HEK293T (cell line): Measurements from ENCODE around the gene ANKRD60.

Experiments used
- CTCF ChIA-PET: fragments of 350-600 bp; formaldehyde crosslinking; extraction: SDS; loops from one replicate; lab custom pipeline; 2021; ENCODE audit warnings: antibody characterized with exemption, inconsistent platforms; lab: Yijun Ruan, JAX
- POLR2A ChIA-PET: fragments of 350-600 bp; formaldehyde crosslinking; extraction: SDS; loops from one replicate; lab custom pipeline; 2020; ENCODE audit warnings: antibody characterized with exemption, inconsistent platforms; lab: Yijun Ruan, JAX
- DNase-seq: peaks from one replicate; pipeline ENCODE4 v3.0.0; 2012; ENCODE audit warnings: mixed read lengths; ENCODE audit errors: extremely low spot score
- ARNT ChIP-seq: fragments of 450-650 bp; IDR thresholded peaks from 2 replicates; pipeline ENCODE4 v1.6.1; 2017; ENCODE audit warnings: mild to moderate bottlenecking
- BHLHE40 ChIP-seq: fragments of 450-650 bp; IDR thresholded peaks from 2 replicates; pipeline ENCODE4 v1.6.1; 2016; ENCODE audit warnings: mild to moderate bottlenecking, moderate library complexity, borderline replicate concordance
- CTBP1 ChIP-seq: fragments of 450-650 bp; IDR thresholded peaks from 2 replicates; pipeline ENCODE4 v1.6.1; 2016; ENCODE audit warnings: borderline replicate concordance
- ELF4 ChIP-seq: fragments of 450-650 bp; IDR thresholded peaks from 2 replicates; pipeline ENCODE4 v1.6.1; 2017; ENCODE audit warnings: antibody characterized with exemption
- FOXA1 ChIP-seq: fragments of 450-650 bp; IDR thresholded peaks from 2 replicates; pipeline ENCODE4 v1.6.1; 2016; ENCODE audit warnings: mild to moderate bottlenecking
- FOXK2 ChIP-seq: fragments of 450-650 bp; IDR thresholded peaks from 2 replicates; pipeline ENCODE4 v1.6.1; 2016; ENCODE audit warnings: mild to moderate bottlenecking
- FOXM1 ChIP-seq: fragments of 450-650 bp; IDR thresholded peaks from 2 replicates; pipeline ENCODE4 v1.6.1; 2017; ENCODE audit warnings: mild to moderate bottlenecking, borderline replicate concordance
- HDGF ChIP-seq: fragments of 450-650 bp; IDR thresholded peaks from 2 replicates; pipeline ENCODE4 v1.6.1; 2017; ENCODE audit warnings: antibody characterized with exemption, borderline replicate concordance
- L3MBTL2 ChIP-seq: fragments of 450-650 bp; conservative IDR thresholded peaks from 2 replicates; pipeline ENCODE4 v1.6.1; 2016; ENCODE audit warnings: mild to moderate bottlenecking
- LEF1 ChIP-seq: fragments of 450-650 bp; IDR thresholded peaks from 2 replicates; pipeline ENCODE4 v1.6.1; 2017; ENCODE audit warnings: mild to moderate bottlenecking, borderline replicate concordance
- NFRKB ChIP-seq: fragments of 450-650 bp; IDR thresholded peaks from 2 replicates; pipeline ENCODE4 v1.6.1; 2016; ENCODE audit warnings: mild to moderate bottlenecking, moderate library complexity
- PKNOX1 ChIP-seq: fragments of 450-650 bp; IDR thresholded peaks from 2 replicates; pipeline ENCODE4 v1.6.1; 2016
- SP1 ChIP-seq: fragments of 450-650 bp; IDR thresholded peaks from 2 replicates; pipeline ENCODE4 v1.6.1; 2017
- SUZ12 ChIP-seq: fragments of 450-650 bp; IDR thresholded peaks from 2 replicates; pipeline ENCODE4 v1.6.1; 2016; ENCODE audit warnings: mild to moderate bottlenecking
- TARDBP ChIP-seq: fragments of 450-650 bp; IDR thresholded peaks from 2 replicates; pipeline ENCODE4 v1.6.1; 2016
- ZNF384 ChIP-seq: fragments of 450-650 bp; IDR thresholded peaks from 2 replicates; pipeline ENCODE4 v1.6.1; 2016

ANKRD60 gene

GRCh38 chr20:58242824-58243223 lies 14.4 kb upstream of the ANKRD60 start:
- DNase-seq, result no peak
- POLR2A ChIA-PET, result no interaction called here
- CTCF ChIA-PET, result no interaction called here
- TF ChIP-seq L3MBTL2, result no peak
- no peak for TF ChIP-seq HDGF
- no peak for TF ChIP-seq ZNF384
- TF ChIP-seq ELF4, result no peak
- TF ChIP-seq LEF1, result no peak
- TF ChIP-seq BHLHE40, result no peak
- TF ChIP-seq TARDBP, result no peak
- TF ChIP-seq FOXA1, result no peak

GRCh38 chr20:58241766-58242465 lies 13.5 kb upstream of the ANKRD60 start:
- POLR2A ChIA-PET, result no interaction called here
- DNase-seq, result no peak
- TF ChIP-seq ARNT, result no peak
- TF ChIP-seq FOXK2, result no peak
- TF ChIP-seq SP1, result no peak
- TF ChIP-seq ELF4, result no peak
- no peak for TF ChIP-seq PKNOX1
- CTCF ChIA-PET, result no interaction called here

- CTCF ChIA-PET, result no interaction called here
- no peak for DNase-seq
- POLR2A ChIA-PET, result no interaction called here
- TF ChIP-seq ELF4 (no peak), ZNF384 (no peak), FOXA1 (no peak), SP1 (no peak)
Measured at GRCh38 chr20:58240471-58240870, 12.0 kb upstream of the ANKRD60 start.

GRCh38 chr20:58239216-58239615 lies 10.8 kb upstream of the ANKRD60 start:
- TF ChIP-seq FOXK2, result no peak
- no peak for TF ChIP-seq FOXM1
- TF ChIP-seq LEF1, result no peak
- no peak for TF ChIP-seq HDGF
- no peak for TF ChIP-seq BHLHE40
- TF ChIP-seq FOXA1, result no peak
- TF ChIP-seq L3MBTL2, result no peak
- no peak for TF ChIP-seq ARNT
- TF ChIP-seq ELF4, result no peak
- no peak for DNase-seq
- POLR2A ChIA-PET, result no interaction called here
- CTCF ChIA-PET, result no interaction called here

GRCh38 chr20:58238490-58238889 lies 10.0 kb upstream of the ANKRD60 start:
- POLR2A ChIA-PET, result no interaction called here
- TF ChIP-seq HDGF, result no peak
- TF ChIP-seq FOXA1, result no peak
- TF ChIP-seq TARDBP, result no peak
- no peak for TF ChIP-seq ELF4
- TF ChIP-seq FOXK2, result no peak
- no peak for TF ChIP-seq SUZ12
- no peak for TF ChIP-seq BHLHE40
- no peak for TF ChIP-seq ZNF384
- no peak for TF ChIP-seq PKNOX1
- TF ChIP-seq SP1, result no peak
- no peak for TF ChIP-seq L3MBTL2
- CTCF ChIA-PET, result no interaction called here
- DNase-seq, result no peak

- ChIA-PET POLR2A (no interaction called here), CTCF (interaction anchor here (0.8 kb wide), 1 partner anchor 10 kb away, joined by 3 read pairs; no protein-coding TSS in a partner anchor)
- no peak for TF ChIP-seq LEF1
- no peak for TF ChIP-seq BHLHE40
- TF ChIP-seq L3MBTL2, result no peak
- no peak for TF ChIP-seq ARNT
- TF ChIP-seq HDGF, result no peak
- no peak for TF ChIP-seq ZNF384
- no peak for TF ChIP-seq CTBP1
- TF ChIP-seq FOXK2, result no peak
- TF ChIP-seq ELF4, result no peak
- no peak for TF ChIP-seq SUZ12
- TF ChIP-seq NFRKB, result no peak
- TF ChIP-seq SP1, result no peak
- TF ChIP-seq FOXA1, result no peak
- TF ChIP-seq TARDBP, result no peak
- TF ChIP-seq PKNOX1, result no peak
- TF ChIP-seq FOXM1, result no peak
- DNase-seq, result no peak
Measured at GRCh38 chr20:58237318-58238132, 9.1 kb upstream of the ANKRD60 start.
